Fibroblast of lung (primary cell): ENCODE results near the gene USP17L25.
"Not testable (repeated sequence)": the region's sequence is repeated elsewhere in the genome, so short reads cannot be mapped to it uniquely, and the experiment has no call there.

Source experiments
- EZH2 ChIP-seq: IDR thresholded peaks from 2 replicates; pipeline ENCODE4 v1.5.1; 2012; ENCODE audit warnings: low read length, control low read depth, mild to moderate bottlenecking; ENCODE audit errors: missing control alignments
- TF ChIP-seq, protein P1 (sequence below), 2 donors: IDR thresholded peaks in 1 of 2; conservative IDR thresholded peaks in 1 of 2; 1 replicate in 1 of 2; 2 replicates in 1 of 2; pipeline ENCODE4 v1.5.1; 2011 to 2012; ENCODE audit warnings: low read length in 2 of 2, control low read depth in 1 of 2, inconsistent platforms in 1 of 2, low read depth in 1 of 2, mild to moderate bottlenecking in 1 of 2

DNA sequence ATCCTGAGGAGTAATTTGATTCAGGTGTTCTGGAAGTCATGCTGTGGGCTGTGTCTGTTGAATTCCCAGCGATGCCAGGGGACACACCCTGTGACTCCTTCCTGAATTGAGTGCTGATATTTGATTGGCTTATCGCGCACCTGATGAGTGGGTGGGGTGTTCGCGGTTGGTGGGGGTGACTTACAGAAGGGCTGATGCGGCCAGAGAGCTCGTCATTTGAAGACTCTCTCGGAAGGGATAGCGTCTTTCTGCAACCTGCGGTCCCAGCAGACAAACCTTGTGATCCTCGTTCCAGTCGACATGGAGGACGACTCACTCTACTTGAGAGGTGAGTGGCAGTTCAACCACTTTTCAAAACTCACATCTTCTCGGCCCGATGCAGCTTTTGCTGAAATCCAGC lies 9.4 kb downstream of the USP17L25 start, which contains the start of gene USP17L5:
- TF ChIP-seq, protein P1, sequence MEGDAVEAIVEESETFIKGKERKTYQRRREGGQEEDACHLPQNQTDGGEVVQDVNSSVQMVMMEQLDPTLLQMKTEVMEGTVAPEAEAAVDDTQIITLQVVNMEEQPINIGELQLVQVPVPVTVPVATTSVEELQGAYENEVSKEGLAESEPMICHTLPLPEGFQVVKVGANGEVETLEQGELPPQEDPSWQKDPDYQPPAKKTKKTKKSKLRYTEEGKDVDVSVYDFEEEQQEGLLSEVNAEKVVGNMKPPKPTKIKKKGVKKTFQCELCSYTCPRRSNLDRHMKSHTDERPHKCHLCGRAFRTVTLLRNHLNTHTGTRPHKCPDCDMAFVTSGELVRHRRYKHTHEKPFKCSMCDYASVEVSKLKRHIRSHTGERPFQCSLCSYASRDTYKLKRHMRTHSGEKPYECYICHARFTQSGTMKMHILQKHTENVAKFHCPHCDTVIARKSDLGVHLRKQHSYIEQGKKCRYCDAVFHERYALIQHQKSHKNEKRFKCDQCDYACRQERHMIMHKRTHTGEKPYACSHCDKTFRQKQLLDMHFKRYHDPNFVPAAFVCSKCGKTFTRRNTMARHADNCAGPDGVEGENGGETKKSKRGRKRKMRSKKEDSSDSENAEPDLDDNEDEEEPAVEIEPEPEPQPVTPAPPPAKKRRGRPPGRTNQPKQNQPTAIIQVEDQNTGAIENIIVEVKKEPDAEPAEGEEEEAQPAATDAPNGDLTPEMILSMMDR (conservative IDR thresholded peaks at IDR 0.05 in 1 of 2, IDR thresholded peaks at IDR 0.05 in 1 of 2; ENCODE audit: low read depth in 1 of 2, low read length in 2 of 2): not testable (repeated sequence)
- TF ChIP-seq EZH2: not testable (repeated sequence)
